Measurements from ENCODE around the gene ZNF467.
A peak's percentile ranks its signal among the peaks of the same experiment; 100 is the strongest.

ZNF467 gene

GRCh38 chr7:149773446-149774236 lies at the start of gene ZNF467:
TSS of gene ZNF467 (minus strand) at chr7:149773588. CDS start at chr7:149771032, 2,556 bp downstream.
- peak; percentile 78 for DNase-seq (ENCODE audit: low spot score)

- DNase-seq (ENCODE audit: low spot score) = no peak
Observed at GRCh38 chr7:149822353-149822943, 49.1 kb upstream of the ZNF467 start.

DNA sequence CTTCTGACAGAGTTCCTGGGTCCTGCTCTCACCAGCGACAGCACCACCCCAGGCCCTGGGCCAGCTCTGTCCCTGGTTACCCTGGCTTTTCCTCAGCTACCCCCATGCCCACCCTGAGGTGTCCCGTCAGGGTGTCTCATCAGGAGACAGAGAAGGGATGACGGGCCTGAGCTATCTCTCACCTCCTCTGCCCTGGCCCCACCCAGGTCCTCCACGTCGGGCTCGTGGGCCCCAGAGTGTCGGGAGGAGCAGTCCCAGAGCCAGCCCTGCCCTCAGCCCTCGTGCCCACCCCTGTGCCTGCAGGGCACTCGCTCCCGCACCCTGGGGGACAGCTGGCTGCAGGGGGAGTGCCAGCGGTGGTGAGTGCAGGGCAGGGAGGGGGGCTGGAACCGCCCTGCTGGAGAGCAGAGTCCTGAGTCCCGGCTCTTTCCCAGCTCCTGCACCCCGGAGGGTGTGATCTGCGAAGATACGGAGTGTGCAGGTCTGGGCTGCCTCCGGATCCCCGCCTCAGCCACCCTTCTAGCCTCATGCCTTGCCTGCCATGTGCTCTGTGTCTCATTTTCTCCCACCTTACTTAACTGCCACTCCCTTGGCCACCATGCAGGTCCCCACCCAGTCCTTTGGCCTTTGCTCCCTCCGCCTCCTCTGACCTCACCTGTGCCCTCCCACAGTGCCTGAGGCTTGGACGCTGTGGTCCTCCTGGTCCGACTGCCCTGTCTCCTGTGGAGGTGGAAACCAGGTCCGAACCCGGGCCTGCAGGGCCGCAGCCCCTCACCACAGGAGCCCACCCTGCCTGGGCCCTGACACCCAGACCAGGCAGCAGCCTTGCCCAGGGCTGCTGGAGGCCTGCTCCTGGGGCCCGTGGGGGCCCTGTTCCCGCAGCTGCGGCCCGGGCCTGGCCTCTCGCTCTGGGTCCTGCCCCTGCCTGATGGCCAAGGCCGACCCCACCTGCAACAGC lies 48.1 kb upstream of the ZNF467 start:
- no peak for DNase-seq (ENCODE audit: low spot score)

DNA sequence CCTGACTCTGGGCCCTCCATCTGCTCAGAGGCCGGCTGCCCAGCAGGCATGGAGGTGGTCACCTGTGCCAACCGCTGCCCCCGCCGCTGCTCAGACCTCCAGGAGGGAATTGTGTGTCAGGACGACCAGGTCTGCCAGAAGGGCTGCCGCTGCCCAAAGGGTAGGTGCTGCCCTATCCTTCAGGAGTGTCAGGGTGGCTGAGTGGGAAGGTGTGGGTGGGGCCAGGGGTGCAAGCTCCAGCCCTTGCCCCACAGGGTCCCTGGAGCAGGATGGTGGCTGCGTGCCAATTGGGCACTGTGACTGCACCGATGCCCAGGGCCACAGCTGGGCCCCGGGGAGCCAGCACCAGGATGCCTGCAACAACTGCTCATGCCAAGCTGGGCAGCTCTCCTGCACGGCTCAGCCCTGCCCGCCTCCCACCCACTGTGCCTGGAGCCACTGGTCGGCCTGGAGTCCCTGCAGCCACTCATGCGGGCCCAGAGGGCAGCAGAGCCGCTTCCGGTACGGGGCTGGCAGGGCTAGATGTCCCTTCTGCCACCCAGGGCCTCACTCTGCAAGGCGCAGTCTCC lies 47.3 kb upstream of the ZNF467 start:
- no peak for DNase-seq (ENCODE audit: low spot score)

DNA sequence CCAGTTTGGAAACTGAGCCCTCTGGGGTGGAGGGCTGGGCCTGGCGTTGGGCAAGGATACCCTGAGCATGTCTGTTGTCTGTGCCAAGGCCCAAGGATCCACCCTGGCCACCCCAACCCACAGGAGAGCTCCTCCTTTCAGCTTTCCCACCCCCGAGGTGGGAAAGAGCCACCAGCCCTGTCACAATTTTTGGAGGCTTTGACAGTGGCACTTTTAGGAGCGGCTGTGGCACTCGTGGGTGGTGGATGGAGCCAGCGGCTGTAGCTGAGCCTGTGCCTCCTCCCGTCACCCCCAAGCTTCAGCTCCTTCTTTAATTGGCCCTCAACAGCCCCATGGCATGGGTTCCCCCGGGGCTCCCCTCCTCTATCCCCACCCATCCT lies 46.6 kb upstream of the ZNF467 start:
- no peak for DNase-seq (ENCODE audit: low spot score)

- no peak for DNase-seq (ENCODE audit: low spot score)
Observed at GRCh38 chr7:149819141-149819960, 46.0 kb upstream of the ZNF467 start.

DNA sequence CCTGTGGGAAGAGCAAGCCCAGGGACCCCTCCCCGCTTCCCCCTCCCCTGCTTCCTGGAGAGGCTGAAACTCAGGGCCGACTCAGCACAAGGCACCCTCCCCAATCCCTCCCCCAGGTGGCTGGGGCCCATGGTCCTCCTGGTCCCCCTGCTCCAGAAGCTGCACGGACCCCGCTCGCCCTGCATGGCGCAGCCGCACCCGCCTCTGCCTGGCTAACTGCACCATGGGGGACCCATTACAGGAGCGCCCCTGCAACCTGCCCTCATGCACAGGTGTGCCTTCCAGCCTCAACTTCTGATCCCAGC lies 45.1 kb upstream of the ZNF467 start:
- no peak for DNase-seq (ENCODE audit: low spot score)

DNA sequence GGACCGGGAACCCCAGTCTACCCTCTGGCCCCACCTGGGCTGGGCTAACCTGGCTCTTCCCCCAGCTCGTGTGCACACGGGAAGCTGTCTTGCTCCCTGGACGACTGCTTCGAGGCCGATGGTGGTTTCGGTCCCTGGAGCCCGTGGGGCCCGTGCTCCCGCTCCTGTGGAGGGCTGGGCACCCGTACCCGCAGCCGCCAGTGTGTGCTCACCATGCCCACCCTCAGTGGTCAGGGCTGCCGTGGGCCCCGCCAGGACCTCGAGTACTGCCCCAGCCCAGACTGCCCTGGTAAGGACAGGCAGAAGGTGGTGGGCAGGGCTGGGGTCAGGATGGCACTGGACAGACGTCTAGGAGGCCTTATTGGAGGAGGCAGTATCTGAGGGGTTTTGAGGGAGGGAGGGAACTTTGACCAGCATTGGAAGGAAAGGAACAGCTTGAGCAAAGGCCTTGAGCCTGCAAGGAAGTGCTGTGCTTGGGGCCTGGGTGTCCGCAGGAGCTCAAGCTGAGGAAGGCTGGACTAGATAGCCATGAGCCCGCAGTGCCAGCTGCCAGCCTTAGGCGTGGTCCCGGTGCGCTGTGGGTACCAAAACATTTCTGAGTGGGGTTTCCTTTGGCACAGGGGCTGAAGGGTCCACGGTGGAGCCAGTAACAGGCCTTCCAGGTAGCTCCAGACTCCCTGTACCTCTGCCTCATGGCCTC lies 44.6 kb upstream of the ZNF467 start:
- no peak for DNase-seq (ENCODE audit: low spot score)

DNA sequence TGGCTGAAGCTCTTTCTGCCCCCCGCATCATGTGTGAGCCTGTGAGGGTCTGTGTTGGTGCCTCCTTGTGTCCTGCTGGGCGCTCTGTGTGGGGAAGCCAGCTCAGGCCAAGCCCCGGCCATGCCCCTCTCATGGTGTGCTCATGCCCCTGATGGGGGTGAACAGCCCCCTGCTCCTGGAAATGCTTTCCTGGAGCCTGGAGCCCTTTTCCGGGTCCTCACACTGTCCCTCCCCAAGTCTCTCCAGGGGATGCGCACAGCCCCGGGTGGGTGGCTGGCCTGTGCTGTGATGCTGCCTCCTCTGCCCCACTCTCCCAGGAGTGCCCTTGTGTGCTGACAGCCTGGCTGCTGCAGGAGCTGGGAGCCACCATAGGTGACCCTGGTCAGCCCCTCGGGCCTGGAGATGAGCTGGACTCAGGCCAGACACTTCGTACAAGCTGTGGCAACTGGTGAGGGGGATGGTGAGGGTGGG lies 43.9 kb upstream of the ZNF467 start:
- DNase-seq (ENCODE audit: low spot score) = no peak

GRCh38 chr7:149816794-149817193 lies 43.4 kb upstream of the ZNF467 start:
- no peak for DNase-seq (ENCODE audit: low spot score)

DNA sequence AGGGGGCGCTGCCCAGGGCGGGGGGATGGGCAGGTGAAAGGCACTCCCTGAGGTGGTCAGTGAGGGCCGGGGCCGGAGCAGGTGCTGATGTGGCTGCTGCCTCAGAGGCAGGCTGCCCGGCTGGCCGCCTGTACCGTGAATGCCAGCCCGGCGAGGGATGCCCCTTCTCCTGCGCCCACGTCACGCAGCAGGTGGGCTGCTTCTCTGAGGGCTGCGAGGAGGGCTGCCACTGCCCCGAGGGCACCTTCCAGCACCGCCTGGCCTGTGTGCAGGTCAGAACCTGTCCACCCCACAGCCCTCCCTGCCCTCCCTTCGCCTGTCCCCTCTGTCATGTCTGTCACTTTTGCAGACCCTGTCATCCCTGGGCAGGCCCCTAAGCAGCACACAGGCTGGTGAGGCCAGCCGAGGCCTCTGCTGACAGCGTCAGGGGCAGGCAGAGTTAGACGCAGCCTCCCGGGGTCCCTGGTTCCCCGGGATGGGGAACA lies 42.9 kb upstream of the ZNF467 start:
- no peak for DNase-seq (ENCODE audit: low spot score)

- no peak for DNase-seq (ENCODE audit: low spot score)
Observed at GRCh38 chr7:149815661-149816266, 42.4 kb upstream of the ZNF467 start.

- no peak for DNase-seq (ENCODE audit: low spot score)
Observed at GRCh38 chr7:149815121-149815520, 41.7 kb upstream of the ZNF467 start.

- no peak for DNase-seq (ENCODE audit: low spot score)
Observed at GRCh38 chr7:149814494-149814893, 41.1 kb upstream of the ZNF467 start.

GRCh38 chr7:149813254-149814035 lies 40.1 kb upstream of the ZNF467 start:
- DNase-seq (ENCODE audit: low spot score) = no peak

DNA sequence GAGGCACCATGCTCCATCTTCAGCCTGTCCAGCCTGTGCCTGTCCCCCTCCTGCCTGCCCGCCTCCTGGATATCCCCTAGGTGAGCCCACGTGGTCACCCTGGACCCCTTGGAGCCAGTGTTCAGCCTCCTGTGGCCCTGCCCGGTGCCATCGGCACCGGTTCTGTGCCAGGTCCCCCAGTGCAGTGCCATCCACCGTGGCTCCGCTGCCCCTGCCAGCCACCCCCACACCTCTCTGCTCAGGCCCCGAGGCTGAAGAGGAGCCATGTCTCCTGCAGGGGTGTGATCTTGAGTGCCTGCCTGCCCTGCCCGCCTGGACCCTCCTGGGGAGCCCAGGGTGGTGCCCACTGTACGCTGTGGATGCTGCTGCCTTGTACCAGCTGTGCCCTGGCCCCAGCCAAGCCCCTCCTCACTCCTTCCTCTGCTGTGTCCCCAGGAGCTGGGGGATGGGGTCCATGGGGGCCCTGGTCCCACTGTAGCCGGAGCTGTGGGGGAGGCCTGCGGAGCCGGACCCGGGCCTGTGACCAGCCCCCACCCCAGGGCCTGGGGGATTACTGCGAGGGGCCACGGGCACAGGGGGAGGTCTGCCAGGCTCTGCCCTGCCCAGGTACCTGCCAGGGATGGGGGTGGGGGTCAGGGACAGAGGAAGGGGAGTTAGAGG lies 38.6 kb upstream of the ZNF467 start:
- no peak for DNase-seq (ENCODE audit: low spot score)

DNA sequence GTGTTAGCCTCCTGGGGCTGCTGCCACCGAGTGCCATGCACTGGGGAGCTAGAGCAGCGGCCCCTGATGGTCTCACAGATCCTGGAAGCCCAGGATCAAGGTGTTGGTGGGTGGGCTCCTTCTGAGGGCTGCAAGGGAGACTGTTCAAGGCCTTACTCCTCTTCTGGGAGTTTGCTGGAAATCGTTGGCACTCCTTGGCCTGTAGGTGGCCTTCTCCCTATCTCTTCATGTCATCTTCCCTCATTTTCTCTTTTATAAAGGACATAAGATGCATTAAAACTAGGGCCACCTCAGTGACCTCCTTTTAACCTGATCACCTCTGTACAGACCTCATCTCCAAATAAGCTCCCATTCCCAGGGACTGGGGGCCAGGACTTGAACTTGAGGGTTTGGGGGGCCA lies 37.8 kb upstream of the ZNF467 start:
- no peak for DNase-seq (ENCODE audit: low spot score)

GRCh38 chr7:149809215-149809614 lies 35.8 kb upstream of the ZNF467 start:
- no peak for DNase-seq (ENCODE audit: low spot score)

- DNase-seq (ENCODE audit: low spot score) = no peak
Observed at GRCh38 chr7:149808311-149808710, 34.9 kb upstream of the ZNF467 start.

All from left forelimb (tissue), 1 donor.